AG10803 (cell line): Measurements from ENCODE around the gene SNX17.
A peak's percentile ranks its signal among the peaks of the same experiment; 100 is the strongest.
"Not testable (repeated sequence)": the region's sequence is repeated elsewhere in the genome, so short reads cannot be mapped to it uniquely, and the experiment has no call there.

ENCODE experiments used
- DNase-seq: peaks from one replicate; pipeline ENCODE4 v3.0.0; 2010; ENCODE audit warnings: low read depth
- H3K4me3 ChIP-seq: 2 replicates; pipeline ENCODE4 v1.5.1; 2011; ENCODE audit warnings: mild to moderate bottlenecking, low read length, control low read depth
- CTCF ChIP-seq: conservative IDR thresholded peaks from 2 replicates; pipeline ENCODE4 v1.5.1; 2011; ENCODE audit warnings: mild to moderate bottlenecking, low read length, control low read depth, inconsistent platforms

The SNX17 gene

GRCh38 chr2:27335311-27335710 is 35.1 kb upstream of the SNX17 start:
- no peak for DNase-seq
- no peak overlapping the region for H3K4me3 ChIP-seq
- no peak for TF ChIP-seq CTCF

GRCh38 chr2:27336173-27336572 is 34.2 kb upstream of the SNX17 start:
- no peak for TF ChIP-seq CTCF
- no peak overlapping the region for H3K4me3 ChIP-seq
- no peak for DNase-seq

DNA sequence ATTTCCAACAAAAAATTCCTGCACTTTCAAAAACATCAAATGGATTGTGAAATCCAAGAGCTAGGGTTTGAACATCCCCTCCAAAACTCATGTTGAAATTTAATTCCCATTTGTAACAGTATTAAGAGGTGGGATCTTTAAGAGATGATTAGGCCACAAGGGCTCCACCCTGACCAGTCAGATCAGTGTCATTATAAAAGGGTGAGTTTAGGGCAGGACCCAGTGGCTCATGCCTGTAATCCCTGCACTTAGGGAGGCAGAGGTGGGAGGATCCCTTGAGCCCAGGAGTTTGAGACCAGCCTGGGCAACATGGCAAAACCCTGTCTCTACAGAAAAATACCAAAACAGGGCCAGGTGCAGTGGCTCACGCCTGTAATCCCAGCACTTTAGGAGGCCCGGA is 22.8 kb upstream of the SNX17 start:
- no peak overlapping the region for H3K4me3 ChIP-seq
- DNase-seq, result no peak
- TF ChIP-seq CTCF, result no peak

DNA sequence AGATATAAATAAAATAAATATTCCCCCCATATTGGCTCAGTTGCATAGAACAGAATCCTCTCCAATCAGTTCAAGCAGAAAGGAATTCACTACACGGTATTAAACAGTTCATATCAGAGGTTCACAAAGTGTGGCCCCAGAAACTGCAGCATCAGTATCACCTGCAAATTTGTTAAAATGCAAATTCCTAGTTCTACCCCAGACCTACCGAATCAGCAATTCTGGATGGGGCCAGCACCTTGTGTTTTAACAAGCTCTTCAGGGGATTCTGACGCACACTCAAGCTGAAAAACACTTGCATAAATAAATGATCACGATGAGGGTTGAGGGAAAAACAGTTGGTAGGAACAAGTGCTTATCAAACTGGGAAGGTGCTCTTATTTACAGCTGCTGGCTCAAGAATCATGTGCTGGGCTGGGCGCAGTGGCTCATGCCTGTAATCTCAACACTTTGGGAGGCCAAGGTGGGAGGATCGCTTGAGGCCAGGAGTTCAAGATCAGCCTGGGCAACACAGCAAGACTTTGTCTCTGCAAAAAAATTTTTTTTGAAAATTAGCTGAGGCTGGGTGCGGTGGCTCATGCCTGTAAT is 20.2 kb upstream of the SNX17 start:
- no peak overlapping the region for H3K4me3 ChIP-seq
- DNase-seq, result no peak
- TF ChIP-seq CTCF, result no peak

GRCh38 chr2:27351802-27352598 is 18.4 kb upstream of the SNX17 start:
- no peak for TF ChIP-seq CTCF
- no peak for DNase-seq
- no peak overlapping the region for H3K4me3 ChIP-seq

DNA sequence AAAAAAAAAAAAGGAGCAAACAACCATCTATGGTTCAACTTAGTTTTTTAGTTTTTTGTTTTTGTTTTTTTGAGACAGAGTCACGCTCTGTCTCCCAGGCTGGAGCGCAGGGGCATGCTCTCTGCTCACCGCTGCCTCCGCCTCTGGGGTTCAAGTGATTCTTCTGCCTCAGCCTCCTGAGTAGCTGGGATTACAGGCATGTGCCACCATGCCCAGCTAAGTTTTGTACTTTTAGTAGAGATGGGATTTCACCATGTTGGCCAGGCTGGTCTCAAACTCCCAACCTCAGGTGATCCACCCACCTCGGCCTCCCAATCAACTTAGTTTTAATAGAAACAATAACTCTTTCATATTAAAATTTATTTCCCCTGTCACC is 17.0 kb upstream of the SNX17 start:
- not testable (repeated sequence) for DNase-seq, H3K4me3 ChIP-seq

GRCh38 chr2:27353762-27354596 is 16.4 kb upstream of the SNX17 start:
- H3K4me3 ChIP-seq, result no peak overlapping the region

More at GRCh38 chr2:27353762-27354596, 16.4 kb upstream of the SNX17 start:
- TF ChIP-seq CTCF, result no peak
- peak; percentile 20 for DNase-seq
